VCaP (cell line): Measurements from ENCODE around the gene CD244.

Experiments used
- H3K27ac ChIP-seq: fragments of 450-650 bp; 2 replicates; pipeline ENCODE4 v1.5.1; 2017
- CTCF ChIP-seq: fragments of 450-650 bp; conservative IDR thresholded peaks from 2 replicates; pipeline ENCODE4 v1.5.1; 2017; ENCODE audit warnings: mild to moderate bottlenecking, moderate library complexity

The CD244 gene

DNA sequence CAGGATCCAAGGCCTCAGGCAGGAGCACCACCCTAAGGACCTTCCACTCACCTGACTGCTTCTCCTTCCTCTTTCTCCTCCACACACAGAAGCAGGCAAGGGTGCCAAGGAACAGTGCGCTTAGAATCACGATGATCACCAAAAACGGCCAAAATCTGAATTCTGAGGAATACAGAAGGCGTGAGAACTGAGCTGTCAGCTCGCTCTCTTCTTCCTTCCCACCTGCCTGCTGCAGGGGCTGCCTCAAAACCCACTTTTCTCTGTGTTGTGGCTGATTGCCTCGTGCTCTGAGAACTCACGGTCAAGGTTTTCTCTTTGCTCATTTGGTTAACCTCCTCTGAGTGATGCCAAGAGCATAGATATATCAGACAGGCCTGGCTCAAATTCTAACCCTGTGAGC lies 23.8 kb downstream of the CD244 start:
- no peak for TF ChIP-seq CTCF
- no peak overlapping the region for H3K27ac ChIP-seq

DNA sequence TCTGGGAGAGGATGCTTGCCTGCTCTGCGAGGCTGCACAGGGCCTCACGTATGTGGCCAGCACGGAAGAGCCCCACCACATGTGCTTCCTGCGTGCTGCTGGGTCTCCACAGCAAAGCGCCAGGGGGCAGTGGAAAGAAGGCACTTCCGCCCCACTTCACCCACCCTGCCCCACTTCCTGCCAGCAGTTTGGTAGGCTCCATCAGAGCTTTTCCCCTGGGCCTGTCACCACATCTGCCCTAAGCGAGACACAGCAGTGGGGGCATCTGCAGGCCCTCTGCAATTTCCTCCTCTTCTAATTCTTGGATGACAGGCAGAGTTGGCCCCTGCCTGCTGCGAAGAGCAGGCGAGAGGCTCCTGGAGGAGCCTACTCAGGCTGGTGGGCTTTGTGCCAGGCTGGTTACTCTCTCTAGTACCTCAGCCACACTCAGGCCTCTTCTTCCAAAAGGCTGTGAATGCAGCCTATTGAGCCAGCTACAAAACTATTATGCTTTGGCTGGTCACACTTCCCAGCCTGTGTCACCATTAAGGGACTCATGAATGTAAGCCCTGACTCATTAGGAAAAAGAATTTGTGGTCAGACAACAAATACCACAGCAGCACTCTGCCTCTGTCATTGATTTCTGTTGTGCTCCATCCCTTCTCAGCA lies 25.0 kb downstream of the CD244 start:
- no peak overlapping the region for H3K27ac ChIP-seq
- no peak for TF ChIP-seq CTCF

GRCh38 chr1:160836981-160837557 lies 25.6 kb downstream of the CD244 start:
- no peak overlapping the region for H3K27ac ChIP-seq

GRCh38 chr1:160836561-160836960 lies 26.1 kb downstream of the CD244 start:
- TF ChIP-seq CTCF, result no peak
- no peak overlapping the region for H3K27ac ChIP-seq

More at GRCh38 chr1:160836981-160837557, 25.6 kb downstream of the CD244 start:
- no peak for TF ChIP-seq CTCF

GRCh38 chr1:160835751-160836150 lies 26.9 kb downstream of the CD244 start:
- no peak overlapping the region for H3K27ac ChIP-seq
- no peak for TF ChIP-seq CTCF

- no peak overlapping the region for H3K27ac ChIP-seq
- peak; percentile 82 for TF ChIP-seq CTCF
These were observed 27.6 kb downstream of the CD244 start for GRCh38 chr1:160834945-160835565.

DNA sequence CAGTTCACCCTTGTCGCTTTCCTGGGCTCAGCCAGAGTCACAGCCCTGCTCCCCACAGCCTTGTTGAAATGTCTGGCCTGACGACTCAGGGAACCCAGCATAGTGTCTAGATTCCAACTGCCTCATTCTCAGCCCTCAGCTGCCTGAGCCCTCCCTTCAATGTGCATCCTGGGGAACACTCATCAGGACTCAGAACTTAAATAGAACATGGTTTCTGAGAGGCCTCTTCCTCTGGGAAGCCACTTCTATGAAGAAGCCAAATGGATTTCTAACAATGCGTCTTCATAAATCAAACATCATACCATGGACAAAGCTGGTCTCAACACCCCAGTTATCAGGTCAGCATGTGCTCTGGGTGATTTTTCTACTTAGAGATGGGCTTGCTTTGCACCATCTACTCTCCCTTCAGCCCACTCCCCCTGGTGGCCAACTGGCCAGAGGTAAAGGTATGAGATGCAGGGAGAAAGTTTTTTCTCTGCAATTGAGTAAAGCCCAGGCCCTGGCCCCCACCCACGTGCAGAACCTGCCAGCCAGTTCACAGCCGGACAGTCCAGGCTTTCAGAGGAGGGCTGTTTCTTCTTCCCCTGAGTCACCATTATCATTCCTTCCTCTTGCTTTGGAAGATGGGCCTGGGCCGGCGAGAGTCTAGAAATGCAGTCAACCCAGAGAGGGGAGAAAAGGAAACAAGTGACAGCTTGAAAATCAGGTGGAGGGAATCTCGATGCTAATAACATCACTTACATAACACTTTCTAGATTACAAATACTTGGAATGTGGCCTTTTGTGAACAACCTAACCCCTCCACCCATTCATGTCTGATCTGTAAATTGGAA lies 32.1 kb downstream of the CD244 start:
- H3K27ac ChIP-seq, result no peak overlapping the region

More for the DNA sequence above, 32.1 kb downstream of the CD244 start:
- TF ChIP-seq CTCF, result peak; percentile 88
